Skin epidermis (tissue), 12 donors: Measurements from ENCODE around the gene RMI1.

ENCODE experiments used
- H3K27ac ChIP-seq, 21 experiments: fragments of 200-600 bp; sonication (generic) in 11 of 21; one replicate each; pipeline ENCODE4 v1.5.0; 2020; ENCODE audit warnings: mild to moderate bottlenecking in 3 of 21, inconsistent platforms in 2 of 21, moderate library complexity in 2 of 21
- H3K4me3 ChIP-seq, 7 experiments: fragments of 200-600 bp; sonication (generic) in 2 of 7; one replicate each; pipeline ENCODE4 v1.5.0; 2020; ENCODE audit warnings: inconsistent platforms in 2 of 7, mild to moderate bottlenecking in 2 of 7, moderate library complexity in 1 of 7

RMI1 gene

DNA sequence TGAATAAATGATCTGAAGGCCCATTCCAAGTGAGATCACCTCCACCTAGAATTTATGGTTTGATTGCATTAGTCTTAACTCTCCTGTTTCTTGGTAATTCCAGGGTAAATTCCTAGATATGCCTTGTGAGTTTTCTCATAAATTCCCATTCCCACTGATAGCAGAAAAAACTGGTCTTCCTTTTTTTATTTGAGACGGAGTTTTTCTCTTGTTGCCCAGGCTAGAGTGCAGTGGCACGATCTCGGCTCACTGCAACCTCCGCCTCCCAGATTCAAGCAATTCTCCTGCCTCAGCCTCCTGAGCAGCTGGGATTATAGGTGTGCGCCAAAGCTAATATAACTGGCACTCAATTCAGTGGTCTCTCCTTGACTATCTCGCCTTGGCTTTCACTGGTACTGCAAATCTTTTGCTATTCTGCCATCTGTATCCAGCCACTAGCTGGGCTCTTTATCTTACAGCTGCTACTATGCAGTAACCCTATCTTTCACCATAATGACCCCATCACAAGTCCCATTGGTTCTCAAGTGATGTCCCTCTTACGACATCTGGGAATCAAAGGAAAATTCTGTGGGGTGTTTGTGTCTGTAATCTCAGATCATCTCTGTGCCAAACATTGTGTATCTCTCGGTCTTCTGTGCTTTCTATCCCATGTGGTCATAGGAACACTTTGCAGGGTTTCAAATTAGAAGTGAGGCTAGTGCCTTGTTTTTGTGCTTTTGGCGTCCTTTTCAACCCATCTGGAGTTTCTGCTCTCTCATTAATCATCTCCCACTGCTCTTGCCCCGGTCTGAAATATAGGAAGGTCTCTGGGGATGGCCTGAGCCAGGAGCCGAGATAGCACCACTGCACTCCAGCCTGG lies 15.0 kb upstream of the RMI1 start:
- Histone ChIP-seq H3K27ac (no peak overlapping the region), H3K4me3 (no peak overlapping the region)

GRCh38 chr9:83966209-83966582 lies 14.4 kb upstream of the RMI1 start:
- Histone ChIP-seq H3K4me3 (no peak overlapping the region), H3K27ac (no peak overlapping the region)

GRCh38 chr9:83967073-83967472 lies 13.5 kb upstream of the RMI1 start:
- Histone ChIP-seq H3K4me3 (no peak overlapping the region), H3K27ac (no peak overlapping the region)

DNA sequence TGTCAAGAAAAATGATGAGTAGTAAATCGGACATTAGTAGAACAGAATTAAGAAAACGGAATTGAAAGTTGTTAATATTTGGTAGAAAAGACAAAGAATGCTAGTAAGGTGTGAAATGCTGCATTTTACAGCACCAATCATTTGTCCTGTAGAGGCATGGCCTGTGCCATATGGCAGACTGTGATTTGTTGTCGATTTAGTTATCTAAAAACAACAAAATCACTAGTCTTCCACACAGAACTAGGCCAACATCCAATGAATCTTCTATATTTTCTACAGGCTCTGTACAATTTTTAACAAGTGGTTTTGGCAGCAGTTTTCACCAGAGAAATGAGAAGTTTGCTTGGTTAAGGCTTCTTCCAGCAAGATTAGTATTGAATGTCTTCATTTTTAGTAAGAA lies 11.0 kb upstream of the RMI1 start:
- H3K27ac ChIP-seq = no peak overlapping the region

DNA sequence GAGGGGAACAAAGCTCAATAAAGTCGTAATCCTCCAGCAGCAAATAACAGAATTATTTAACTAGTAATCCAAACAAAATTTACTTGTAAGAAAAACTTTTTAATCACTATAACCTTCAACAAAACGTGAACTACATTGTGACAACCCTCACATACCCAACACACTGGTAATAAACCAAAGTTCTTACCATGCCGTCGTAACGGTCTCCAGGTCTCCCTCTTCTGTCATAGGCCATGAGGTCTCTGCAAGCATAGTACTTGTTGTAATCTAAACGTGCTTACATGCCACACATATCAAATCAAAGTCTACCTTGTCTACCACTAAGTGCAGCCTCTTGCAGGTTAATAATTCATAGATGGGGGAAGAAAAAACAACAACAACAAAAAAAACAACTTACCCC lies 9.1 kb upstream of the RMI1 start:
- Histone ChIP-seq H3K27ac (no peak overlapping the region), H3K4me3 (no peak overlapping the region)

More for the DNA sequence above, 11.0 kb upstream of the RMI1 start:
- H3K4me3 ChIP-seq = no peak overlapping the region

DNA sequence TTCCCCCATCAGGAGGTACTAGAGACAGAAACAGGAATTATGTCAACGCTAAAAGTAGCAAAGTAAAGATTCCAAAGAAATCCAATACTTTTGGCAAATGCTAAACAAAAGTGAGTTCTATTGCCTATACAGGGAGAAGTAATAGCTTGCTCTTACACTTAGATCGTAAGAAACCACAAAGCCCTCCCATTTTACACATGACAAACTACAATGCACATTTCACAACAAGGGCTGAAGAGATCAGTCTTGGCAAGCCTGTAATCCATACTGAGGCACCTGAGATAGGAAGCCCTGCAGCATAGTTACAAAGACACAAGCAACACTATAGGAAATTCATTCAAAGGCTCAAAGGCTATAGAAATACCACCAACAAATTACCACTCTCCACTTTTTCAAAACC lies 8.3 kb upstream of the RMI1 start:
- Histone ChIP-seq H3K27ac (no peak overlapping the region), H3K4me3 (no peak overlapping the region)

GRCh38 chr9:83975300-83975699 lies 5.3 kb upstream of the RMI1 start:
- Histone ChIP-seq H3K4me3 (no peak overlapping the region), H3K27ac (no peak overlapping the region)

DNA sequence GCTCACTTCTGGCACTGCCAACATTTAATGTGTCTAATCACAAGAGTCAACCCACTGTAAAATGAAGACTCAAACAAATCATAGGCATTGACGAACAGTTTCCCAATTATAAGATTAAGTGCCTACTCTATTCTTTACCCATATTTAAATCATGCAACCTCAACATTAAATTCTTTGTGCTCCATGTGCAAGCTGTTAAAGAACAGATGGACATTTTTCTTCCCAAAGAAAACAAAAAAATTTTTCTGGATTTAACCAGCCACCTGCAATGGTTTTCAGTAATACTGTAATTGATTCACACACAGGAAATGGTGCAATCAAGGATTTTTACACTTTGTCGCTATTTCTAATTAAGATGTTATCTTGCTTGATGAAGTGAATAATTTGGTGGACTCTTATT lies 4.2 kb upstream of the RMI1 start:
- Histone ChIP-seq H3K27ac (no peak overlapping the region), H3K4me3 (no peak overlapping the region)

DNA sequence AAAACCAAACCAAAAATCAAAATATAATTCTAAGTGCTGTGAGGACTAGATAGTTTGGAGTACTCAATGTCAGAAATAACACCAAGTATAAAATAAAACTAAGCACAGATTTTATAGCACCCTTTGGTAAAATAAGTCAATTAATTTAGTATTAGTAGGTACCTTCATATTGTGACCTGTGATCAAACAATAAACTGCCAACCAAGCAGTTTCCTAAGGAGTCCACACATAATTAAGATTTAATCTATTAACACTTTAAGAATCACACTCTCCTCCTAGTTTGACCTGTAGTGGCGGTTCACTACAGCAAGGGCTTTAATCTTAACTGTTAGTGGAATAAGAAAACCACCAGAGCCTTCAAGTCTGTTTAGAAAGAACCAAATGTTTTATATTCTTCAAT lies 3.4 kb upstream of the RMI1 start:
- peak overlapping the region in 3 of 7 experiments; percentile 79 to 96 (median 85) for H3K4me3 ChIP-seq
- no peak overlapping the region for H3K27ac ChIP-seq

GRCh38 chr9:83978992-83979811 lies 1.4 kb upstream of the RMI1 start:
- Histone ChIP-seq H3K27ac (peak overlapping the region; percentile 70 to 99 (median 98)), H3K4me3 (peak overlapping the region; percentile 79 to 98 (median 92))

- peak within 1 kb of the TSS; percentile 79 to 98 (median 92) for H3K4me3 ChIP-seq
- peak within 1 kb of the TSS; percentile 70 to 99 (median 98) for H3K27ac ChIP-seq
Observed at GRCh38 chr9:83979812-83980394, 702 bp upstream of the RMI1 start, which contains the start of gene HNRNPK. TSS of gene HNRNPK (minus strand) at chr9:83980215. CDS start at chr9:83978252, 1,963 bp downstream.

DNA sequence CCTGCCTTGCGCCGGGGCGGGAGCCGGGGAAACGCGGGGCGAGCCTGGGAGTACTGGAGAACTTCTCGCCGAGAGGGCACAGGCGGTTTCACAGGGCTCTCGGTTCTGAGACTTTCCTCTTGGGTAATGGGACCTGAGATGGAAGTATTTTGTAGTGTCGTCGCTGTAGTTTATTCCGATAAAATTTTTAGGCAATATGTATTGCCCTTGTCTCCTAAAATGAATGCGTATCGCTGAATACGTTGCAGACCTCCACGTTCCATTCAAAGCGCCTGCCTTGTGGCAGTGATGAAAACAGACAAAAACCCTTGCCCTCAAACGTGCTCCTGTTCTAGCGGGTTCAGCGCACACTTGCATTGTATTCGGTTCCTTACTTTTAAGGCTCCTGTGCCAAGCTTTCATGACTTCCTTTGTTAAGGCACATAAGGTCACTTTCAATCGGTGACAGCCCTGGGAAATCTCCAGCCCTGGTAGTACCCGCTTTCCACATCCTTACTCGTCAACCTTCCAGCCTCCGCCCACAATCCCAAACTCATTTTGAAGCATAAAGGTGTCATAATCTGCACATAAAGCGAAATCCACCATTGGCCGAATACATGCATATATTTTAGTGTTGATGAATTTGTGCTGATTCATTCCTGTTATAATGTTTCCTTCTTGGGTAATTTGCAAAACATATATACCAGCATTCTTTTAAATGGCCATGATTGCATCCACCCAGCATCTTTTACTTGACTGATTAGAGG lies 694 bp downstream of the RMI1 start:
- H3K4me3 ChIP-seq = peak overlapping the region; percentile 79 to 98 (median 92)
- H3K27ac ChIP-seq = peak overlapping the region; percentile 34 to 99 (median 98)

DNA sequence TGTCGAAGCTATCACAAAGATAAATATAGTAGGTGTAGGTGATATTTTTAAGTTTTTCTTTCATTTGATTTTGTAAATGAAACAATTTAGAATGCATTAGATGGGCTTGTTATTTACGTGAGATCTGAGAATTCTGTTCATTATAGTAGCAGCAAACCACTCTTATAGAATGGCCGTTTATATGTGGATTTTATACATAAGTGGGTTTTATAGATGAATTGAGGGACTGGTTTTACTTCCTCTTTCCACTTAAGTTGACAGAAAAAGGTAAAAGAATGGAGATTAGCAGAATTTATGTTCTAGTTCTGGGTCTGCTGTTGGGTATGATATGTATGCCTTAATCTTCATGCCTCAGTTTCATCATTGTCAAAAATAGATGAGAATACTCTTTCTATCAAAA lies 5.6 kb downstream of the RMI1 start:
- no peak overlapping the region for H3K4me3 ChIP-seq
- H3K27ac ChIP-seq = no peak overlapping the region

- no peak overlapping the region for H3K27ac ChIP-seq
- no peak overlapping the region for H3K4me3 ChIP-seq
Observed at GRCh38 chr9:83986765-83987401, 6.3 kb downstream of the RMI1 start.

DNA sequence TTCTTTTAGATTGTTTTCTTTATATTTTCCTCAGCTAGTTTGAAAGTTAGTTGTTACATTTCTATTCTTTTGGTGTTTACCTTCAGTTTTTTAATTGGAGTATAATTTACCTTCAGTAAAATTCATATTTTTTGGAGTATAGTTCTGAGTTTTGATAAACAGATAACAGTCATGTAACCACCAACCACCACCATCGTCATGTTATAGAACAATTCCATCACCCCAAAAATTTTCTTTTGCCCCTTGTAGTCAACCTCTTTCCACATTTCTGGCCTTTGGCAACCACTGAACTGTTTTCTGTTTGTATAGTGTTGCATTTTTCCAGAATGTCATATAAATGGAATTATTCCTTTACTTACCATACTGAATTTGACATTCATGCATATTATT lies 6.8 kb downstream of the RMI1 start:
- Histone ChIP-seq H3K4me3 (no peak overlapping the region), H3K27ac (no peak overlapping the region)

DNA sequence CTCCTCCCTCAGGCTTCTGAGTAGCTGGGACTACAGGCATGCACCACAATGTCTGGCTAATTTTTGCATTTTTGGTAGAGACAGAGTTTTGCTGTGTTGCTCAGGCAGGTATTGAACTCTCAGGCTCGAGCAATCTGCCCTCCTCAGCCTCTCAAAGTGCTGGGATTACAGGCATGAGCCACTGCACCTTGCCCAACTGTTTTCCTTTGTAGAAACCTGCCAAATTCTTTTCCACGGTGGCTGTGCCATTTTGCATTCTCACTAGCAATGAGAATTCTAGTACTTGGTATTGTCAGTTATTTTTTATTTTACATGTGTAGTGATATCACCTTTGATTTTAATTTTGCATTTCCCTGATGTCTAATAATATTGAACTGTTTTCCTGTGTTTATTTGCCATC lies 7.8 kb downstream of the RMI1 start:
- Histone ChIP-seq H3K27ac (no peak overlapping the region), H3K4me3 (no peak overlapping the region)

GRCh38 chr9:83991355-83991754 lies 10.8 kb downstream of the RMI1 start:
- no peak overlapping the region for H3K27ac ChIP-seq

DNA sequence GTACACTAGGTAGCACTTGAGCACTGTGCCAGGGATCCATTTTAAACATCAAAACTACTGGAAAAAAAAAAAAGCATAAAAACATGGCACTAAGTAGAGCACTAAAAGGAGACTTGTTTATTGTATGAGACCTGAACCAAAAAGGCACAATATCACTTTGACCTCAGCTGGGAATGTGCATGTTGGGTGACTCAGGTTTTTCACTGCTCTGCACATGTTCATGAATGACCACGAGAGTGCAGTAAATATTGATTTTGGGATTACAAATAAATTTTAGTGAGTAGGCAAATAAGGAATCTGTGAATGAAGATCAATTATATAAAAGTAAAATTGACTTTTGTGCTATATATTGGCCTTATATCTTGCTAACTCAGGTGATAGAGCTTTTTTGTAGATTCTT lies 11.8 kb downstream of the RMI1 start:
- Histone ChIP-seq H3K27ac (no peak overlapping the region), H3K4me3 (no peak overlapping the region)

More at GRCh38 chr9:83991355-83991754, 10.8 kb downstream of the RMI1 start:
- no peak overlapping the region for H3K4me3 ChIP-seq

- Histone ChIP-seq H3K4me3 (no peak overlapping the region), H3K27ac (no peak overlapping the region)
Observed at GRCh38 chr9:83992901-83993300, 12.3 kb downstream of the RMI1 start.
